Fibroblast of villous mesenchyme (primary cell): Measurements from ENCODE around the gene MTUS2. TPM values are rescaled to one million over a fixed set of nuclear protein-coding genes. Genes with fewer than 3 reads are reported as not detected.
A peak's percentile ranks its signal among the peaks of the same experiment; 100 is the strongest.

Experiments
- DNase-seq: peaks from one replicate; pipeline ENCODE4 v3.0.0-alpha.2; 2010; ENCODE audit warnings: low read depth
- H3K4me3 ChIP-seq: 2 replicates; pipeline ENCODE4 v1.5.1; 2011; ENCODE audit warnings: low read depth, mild to moderate bottlenecking, low read length
- total RNA-seq: library from RNA; depleted of rRNA; stranded (reverse); fragments of >200 nt; gene quantifications from 2 replicates; pipeline ENCODE4 v1.2.3, GENCODE V29; 2012
- TF ChIP-seq, protein P1 (sequence below): IDR thresholded peaks from 2 replicates; pipeline ENCODE4 v1.5.1; 2012; ENCODE audit warnings: low read depth, mild to moderate bottlenecking, low read length; ENCODE audit not compliant: insufficient read depth

Gene MTUS2
- total RNA-seq, 1 donor = 1.3 TPM

DNA sequence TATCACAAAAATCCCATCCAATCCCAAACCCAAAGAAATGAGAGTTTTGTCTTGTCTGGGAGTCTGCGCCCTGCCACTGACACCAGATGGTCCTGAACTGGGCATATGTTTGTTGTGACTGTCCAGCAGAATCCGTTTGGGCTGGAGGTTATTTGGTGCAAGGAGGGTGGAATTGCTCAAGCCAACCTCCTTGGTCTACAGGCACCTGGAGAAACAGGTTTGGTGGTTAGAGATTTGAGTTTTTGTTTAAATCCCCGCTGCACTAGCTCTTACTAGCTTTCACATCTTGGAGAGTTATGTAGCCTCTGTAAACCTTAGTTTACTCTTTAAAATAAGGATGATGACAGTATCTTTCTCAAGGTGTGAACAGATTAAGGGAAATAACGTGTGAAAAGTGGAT lies 673.7 kb downstream of the MTUS2 start:
- TF ChIP-seq, protein P1, sequence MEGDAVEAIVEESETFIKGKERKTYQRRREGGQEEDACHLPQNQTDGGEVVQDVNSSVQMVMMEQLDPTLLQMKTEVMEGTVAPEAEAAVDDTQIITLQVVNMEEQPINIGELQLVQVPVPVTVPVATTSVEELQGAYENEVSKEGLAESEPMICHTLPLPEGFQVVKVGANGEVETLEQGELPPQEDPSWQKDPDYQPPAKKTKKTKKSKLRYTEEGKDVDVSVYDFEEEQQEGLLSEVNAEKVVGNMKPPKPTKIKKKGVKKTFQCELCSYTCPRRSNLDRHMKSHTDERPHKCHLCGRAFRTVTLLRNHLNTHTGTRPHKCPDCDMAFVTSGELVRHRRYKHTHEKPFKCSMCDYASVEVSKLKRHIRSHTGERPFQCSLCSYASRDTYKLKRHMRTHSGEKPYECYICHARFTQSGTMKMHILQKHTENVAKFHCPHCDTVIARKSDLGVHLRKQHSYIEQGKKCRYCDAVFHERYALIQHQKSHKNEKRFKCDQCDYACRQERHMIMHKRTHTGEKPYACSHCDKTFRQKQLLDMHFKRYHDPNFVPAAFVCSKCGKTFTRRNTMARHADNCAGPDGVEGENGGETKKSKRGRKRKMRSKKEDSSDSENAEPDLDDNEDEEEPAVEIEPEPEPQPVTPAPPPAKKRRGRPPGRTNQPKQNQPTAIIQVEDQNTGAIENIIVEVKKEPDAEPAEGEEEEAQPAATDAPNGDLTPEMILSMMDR = no peak
- no peak overlapping the region for H3K4me3 ChIP-seq
- DNase-seq = no peak

DNA sequence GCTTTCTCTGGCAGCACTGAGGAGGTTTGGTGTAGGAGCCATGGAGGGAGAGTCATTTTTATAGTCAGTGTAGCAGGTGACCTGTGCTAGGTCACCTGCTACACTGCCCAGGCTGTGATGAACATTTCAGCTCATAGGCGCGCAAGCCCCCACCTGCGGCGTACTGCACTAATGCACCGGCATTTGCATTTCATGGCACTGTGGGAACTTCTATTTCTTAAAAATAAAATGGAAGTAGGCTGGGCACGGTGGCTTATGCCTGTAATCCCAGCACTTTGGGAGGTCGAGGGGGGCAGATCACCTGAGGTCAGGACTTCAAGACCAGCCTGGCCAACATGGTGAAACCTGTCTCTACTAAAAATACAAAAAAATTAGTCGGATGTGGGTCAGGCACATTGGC lies 674.4 kb downstream of the MTUS2 start:
- no peak for DNase-seq
- TF ChIP-seq, protein P1 = no peak
- no peak overlapping the region for H3K4me3 ChIP-seq

DNA sequence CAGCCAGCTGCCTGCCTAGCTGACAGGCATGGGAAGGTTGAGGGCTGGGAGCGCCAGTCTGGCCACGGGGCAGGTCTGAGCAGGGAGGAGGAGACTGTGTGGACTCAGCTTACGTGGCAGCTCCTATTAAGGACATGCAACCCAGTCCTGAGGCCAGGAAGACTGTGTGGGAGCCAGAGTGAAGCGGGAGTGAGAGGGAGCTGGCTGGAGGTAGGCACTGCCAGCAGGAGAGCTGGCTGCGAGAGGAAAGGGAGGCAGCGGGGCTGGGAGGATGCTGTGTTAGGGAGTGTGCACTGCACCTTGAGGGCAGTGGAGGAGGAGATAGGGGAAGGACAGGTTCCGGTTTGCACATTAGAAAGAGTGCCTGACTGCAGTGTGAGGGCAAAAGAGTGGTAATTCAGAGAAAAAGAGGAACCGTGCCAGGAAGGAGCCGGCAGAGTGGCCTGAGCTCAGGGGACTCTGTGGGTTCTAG lies 676.1 kb downstream of the MTUS2 start:
- DNase-seq = no peak
- TF ChIP-seq, protein P1 = no peak
- H3K4me3 ChIP-seq = no peak overlapping the region

DNA sequence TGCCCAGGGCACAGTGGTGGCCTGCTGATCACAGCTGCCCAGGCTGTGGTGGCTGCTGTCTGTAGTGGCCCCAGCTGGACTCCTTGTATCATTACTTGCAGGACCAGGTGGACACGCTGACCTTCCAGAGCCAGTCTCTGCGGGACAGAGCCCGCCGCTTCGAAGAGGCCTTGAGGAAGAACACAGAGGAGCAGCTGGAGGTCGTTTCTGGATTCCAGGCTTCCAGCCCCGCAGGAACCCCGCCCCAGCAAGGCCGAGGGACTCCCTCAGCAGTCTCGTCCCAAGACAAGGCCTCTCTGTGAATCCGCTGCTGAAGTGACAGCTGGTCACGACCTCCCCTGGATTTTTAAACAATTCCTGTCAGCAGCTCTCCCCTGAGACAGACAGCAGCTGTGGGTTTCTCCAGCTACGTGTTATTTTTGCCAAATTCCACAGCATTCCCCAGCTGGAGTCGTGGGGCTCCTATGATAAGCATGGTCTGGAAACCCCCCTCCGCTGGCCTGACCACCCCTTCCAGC lies 677.1 kb downstream of the MTUS2 start:
- DNase-seq = peak; percentile 32
- no peak overlapping the region for H3K4me3 ChIP-seq
- TF ChIP-seq, protein P1 = no peak

DNA sequence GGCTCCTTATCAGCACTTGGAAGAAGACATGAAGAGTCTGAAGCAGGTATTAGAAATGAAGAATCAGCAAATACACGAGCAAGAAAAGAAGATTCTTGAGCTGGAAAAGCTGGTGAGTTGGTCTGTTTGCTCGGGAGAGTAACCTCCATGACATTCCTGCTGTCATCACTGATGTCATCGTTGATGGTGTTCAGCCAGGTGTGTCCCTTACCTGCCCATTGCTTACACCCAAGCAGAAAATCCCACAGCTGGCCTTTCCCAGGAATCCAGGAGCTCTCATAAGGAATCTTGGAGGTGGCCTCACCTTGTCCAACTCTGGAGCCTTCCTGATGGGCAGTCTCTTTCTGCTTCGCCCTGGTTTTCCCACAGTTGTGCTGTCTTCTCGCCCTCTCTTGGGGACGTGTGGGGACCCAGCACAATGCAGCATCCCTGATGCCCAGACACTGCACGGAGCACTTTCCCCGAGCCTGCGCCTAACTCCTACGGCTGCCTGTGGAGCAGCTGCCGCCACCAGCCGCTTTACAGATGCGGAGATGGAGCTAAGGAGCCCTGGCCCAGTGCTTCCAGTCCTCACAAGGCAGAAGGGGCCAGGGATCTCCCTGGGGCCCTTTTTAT lies 678.4 kb downstream of the MTUS2 start:
- TF ChIP-seq, protein P1 = no peak
- no peak for DNase-seq
- H3K4me3 ChIP-seq = no peak overlapping the region

DNA sequence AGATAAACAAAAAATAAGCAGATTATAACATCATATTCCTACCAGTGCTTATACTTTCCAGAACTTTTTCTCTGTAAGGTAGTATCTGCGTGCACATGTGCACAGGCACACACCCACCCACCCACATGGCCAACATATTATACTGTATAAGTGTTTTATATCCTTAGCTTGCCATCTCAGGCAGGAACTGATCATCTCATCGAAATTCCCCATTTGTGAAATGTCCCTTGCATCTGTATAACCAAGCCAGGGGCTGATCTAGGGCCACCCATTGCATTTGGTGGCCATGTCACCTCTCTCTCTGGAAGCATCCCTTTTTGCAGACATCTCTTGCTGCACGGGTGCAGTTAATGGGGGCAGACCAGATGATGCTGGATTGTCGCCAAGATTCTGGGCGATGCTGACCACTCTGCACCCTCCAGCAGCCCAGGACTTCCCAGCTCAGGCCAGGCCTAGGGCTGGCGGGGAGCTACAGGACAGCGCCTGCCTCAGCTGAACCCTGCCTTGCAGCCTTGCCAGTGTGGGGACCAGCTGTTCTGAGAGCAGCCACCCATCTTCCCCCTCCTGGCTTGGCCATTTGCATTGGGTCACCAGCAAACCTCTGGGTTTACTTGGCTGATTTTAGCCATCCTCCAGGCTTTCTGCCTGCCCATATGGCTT lies 679.5 kb downstream of the MTUS2 start:
- no peak overlapping the region for H3K4me3 ChIP-seq
- no peak for DNase-seq
- TF ChIP-seq, protein P1 = no peak
